Measurements from ENCODE around the gene KHK.

- TF ChIP-seq ZNF776 (tag by site-specific recombination; IDR thresholded peaks at IDR 0.05; ENCODE audit: borderline replicate concordance) = no peak
- no peak for TF ChIP-seq YY1 (tag by site-specific recombination; IDR thresholded peaks at IDR 0.05)
- no peak for TF ChIP-seq CTCF (tag by site-specific recombination; IDR thresholded peaks at IDR 0.05)
- TF ChIP-seq MEIS1 (CRISPR knock-in tag; IDR thresholded peaks at IDR 0.05; ENCODE audit: borderline replicate concordance) = no peak
- no peak for TF ChIP-seq ZNF138 (tag by site-specific recombination; IDR thresholded peaks at IDR 0.05; ENCODE audit: borderline replicate concordance)
- no peak for TF ChIP-seq ZNF623 (tag by site-specific recombination; IDR thresholded peaks at IDR 0.05)
Measured at GRCh38 chr2:27096748-27097297, 10.3 kb downstream of the KHK start.
